Lower leg skin (tissue), 3 donors: ENCODE measurements around the gene PLXNB1.

ENCODE experiments used
- CTCF ChIP-seq, 3 donors: fragments of 450-650 bp; IDR thresholded peaks; one replicate each; pipeline ENCODE4 v1.5.1; 2016; ENCODE audit warnings: antibody characterized with exemption in 3 of 3, mild to moderate bottlenecking in 3 of 3, moderate library complexity in 2 of 3
- POLR2A ChIP-seq, 2 donors: fragments of 450-650 bp; IDR thresholded peaks; one replicate each; pipeline ENCODE4 v1.6.1; 2016 to 2017; ENCODE audit warnings: antibody characterized with exemption in 2 of 2, mild to moderate bottlenecking in 1 of 2, moderate library complexity in 1 of 2

- TF ChIP-seq POLR2A (IDR thresholded peaks at IDR 0.05) (no peak), CTCF (IDR thresholded peaks at IDR 0.05) (no peak)
Observed at GRCh38 chr3:48436477-48436787, 6.5 kb upstream of the PLXNB1 start.
